Stimulated activated CD4-positive, alpha-beta T cell treated with anti-CD3 and anti-CD28 coated beads, Interleukin-4, amount 100 ng/mL, for 4 hours (primary cell): Measurements from ENCODE around the gene TRMT44.

Experiments
- DNase-seq, 2 experiments: peaks; one replicate each; pipeline ENCODE4 v3.0.0-alpha.2; 2020

Gene TRMT44

DNA sequence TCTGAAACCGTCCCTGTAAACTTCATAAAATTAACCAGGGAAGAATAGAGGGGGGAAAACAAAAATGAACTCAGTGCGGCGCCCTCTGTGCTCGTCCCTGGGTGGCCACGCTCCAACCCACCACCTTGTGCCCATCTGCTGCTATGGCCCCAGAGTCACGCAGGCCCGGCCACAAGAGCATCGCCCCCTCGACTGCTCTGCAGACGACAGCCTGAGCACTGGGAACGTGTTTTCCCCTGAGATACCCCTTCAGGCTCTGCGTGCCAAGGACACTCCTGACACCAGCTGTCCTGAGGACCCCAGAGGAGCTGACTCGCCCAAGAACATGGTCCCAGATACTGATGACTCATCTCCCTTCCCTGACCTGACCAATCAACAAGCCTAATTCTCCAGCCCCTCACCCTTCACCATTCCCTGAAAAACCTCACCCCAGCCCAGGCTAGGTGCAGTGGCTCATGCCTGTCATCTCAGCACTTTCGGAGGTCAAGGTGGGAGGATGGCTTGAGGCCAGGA, 75.5 kb downstream of the TRMT44 start:
- no peak for DNase-seq

DNA sequence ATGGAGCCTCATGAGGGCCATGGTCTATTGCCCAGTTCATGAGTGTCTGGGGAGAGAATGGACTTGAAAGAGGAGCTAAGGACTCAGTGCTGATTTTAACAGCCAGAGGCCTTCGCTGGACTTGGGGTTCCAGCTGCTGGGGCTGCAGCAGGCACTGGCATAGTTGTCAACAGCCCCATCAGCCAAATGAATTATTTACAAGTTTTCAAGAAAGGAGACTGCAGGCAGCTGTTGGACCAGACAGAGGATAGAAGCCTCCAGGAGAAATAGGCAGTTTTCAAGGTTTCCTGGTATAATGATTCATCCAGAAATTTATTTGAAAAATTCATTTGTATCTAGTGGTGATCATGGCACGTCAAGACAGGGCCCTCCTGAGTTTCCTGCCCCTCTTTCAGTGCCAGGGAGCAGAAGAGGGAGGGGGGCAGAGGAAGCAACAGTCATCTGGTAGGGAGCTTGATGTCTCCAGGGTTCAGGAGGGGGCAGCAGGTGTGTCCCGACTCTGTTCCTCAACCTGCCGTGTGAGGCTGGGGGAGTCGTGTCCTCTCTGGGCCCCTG, 76.5 kb downstream of the TRMT44 start:
- DNase-seq, result no peak

DNA sequence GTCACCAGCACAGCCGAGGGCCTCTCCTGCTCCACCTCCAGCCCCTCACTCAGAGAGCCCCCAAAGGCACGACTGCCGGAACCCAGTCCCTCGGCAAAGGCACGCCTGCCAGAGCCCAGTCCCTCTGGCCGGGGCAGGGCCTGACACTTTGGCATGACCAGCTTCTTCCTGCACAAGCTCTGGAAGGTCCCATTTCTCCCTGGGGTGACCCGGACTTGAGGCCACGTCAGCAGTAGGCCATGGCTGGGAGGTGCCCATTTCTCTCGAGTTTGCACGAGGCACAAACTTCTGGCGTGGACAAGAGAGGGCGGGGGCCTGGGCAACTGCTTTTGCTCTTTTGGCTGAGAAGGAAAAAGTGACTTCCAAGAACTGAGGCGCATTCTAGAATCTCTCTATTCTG, 77.4 kb downstream of the TRMT44 start:
- DNase-seq, result no peak

DNA sequence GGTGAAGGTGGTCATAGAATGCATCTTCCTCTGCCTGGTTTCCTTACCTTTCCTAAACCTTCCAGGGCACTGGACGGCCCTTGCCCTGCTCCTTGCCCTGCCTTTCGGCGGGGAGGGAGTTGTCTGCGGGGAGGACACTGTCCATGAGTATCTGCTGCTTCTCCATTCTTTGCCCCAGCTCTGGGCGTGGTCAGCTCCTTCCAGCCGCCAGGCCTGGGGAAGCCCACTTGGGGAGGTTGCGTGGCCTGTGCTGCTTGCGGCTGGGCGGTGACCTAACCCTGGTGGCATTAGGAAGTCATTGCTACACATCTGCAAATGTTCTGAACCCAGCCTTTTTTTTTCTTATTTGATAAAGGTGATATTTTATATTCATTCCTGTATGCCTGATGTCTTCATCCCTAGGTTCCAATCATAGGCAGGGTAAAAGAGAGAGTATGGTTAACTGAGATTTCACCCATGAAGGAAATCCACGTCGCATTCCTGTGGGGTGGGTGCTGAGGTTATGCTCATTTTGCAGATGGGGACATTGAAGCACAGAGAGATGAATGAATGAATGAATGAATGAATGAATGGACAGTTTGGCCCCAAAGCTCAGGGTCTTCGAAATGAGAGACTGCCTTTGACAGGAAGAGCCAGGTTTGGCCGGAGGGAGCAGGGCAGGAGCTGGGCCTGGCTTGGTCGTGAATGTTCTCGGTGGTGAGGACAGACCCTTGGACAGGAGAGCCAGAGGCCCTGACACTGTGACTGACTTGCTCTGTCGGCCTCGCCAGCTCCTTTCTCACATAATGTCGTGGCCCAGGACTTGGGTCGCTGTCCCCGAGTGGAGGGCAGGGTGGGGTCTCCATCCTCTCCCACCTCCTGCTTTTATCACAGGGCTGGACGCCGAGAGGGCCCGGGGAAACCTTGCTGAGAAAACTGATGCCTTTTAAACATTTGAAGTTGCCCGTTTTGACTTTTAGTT, 81.9 kb downstream of the TRMT44 start:
- no peak for DNase-seq

DNA sequence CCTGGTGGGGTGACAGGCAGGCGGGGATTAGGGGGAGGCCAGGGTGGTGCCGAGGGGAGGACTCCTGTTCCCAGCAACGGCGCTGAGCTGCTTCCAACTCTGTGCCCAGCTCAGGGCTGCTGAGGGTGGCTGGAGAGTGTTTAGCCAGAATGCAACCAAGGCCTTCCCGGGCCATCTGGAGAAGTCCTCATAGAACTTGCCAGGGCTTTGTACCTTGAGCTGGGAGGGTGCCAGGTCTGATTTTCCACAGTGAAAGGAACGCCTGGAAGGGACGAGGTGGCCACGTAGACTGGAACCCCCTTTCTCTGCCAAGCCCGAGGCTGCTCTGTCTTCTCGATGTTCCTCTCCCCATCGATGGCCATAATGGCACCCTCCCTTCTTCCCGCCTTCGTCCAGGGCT, 82.6 kb downstream of the TRMT44 start:
- DNase-seq, result no peak

DNA sequence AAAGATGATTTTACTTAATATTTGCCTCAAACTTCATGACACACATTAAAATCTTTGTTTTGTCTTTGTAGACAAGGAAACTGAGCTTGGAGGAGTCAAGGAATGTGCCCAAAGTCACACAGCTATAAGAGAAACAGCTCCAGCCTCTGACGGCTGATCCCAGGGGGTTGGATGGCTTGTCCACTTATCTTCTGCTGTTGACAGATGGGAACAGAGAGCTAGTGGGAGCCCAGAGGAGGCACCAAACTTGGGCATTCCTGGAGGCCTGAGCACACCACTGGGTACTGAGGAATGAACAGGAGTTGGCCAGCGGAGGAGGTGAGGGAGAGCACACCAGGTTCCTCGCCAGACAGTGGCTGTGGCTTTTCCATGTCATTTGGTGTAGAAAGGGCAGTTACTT, 83.2 kb downstream of the TRMT44 start:
- no peak for DNase-seq

DNA sequence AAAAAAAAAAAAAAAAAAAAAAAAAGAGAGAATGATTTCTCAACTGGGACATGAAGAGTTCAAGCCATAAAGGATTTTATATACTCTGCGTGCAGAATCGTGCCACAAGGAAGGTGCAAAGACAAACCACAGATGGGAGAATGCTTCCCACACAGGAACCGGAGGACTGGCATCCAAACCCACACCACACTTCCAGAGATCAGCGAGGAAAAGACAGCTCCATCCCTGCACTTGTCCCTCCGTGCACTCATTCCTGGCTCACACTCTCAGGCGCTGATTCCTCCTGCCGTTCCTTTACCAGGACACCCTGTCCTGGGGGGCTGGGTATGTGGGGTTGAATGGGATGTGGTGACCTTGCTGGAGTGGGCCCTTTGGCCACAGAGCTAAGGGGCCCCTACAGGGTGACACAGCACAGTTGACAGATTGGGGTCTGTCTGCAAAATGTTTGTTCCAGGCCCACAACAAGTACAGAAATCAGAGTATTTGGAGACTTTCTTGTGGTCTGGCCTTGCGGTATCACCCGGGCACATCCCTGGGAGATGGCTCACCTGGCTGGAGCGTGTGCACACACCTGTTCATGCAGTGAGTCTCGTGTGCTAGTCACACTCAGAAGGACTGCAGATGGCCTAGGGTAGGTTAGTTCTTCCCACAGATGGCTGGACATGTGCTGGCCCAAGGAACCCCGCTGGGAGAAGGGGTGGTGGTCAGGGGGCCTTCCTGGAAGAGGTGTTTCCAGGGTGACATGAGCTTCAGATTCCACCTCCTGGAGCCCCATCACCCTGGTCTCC, 84.2 kb downstream of the TRMT44 start:
- DNase-seq, result no peak

DNA sequence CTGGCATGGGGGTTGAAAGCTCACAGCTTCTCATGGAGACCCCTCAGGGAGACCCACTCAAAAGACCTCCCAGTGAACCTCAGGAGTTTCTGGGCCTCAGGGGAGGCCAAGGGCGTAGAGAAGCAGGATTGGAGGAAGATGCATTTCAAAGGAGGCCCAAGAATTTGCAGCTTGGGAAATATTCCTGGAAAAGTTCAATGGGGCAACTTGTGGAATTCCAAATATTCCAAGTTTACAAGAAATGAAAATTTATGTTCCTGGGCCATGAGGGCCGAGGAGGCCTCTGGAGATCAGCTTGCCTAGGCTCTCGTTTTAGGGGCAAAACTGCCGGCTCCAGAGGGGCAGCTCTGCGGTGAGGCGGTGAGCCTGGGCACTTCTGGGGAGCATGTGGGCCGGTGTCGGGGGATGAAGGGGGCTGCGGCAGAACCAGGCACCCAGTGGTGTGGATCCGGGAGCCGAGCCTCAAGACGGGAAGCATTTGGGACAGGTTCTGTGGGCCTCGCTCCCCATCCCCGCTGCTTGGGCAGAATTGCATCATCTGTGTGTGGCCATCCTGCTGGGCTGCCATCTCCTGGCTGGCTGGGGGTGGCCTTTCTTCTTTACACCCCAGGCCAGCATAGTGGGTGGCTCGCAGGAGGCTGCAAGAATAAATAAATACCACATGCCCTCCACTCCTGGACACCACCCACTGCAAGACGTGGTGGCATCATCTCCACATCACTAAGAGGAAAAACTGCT, 85.0 kb downstream of the TRMT44 start:
- no peak for DNase-seq
